Heart right ventricle (tissue), 16 donors: Measurements from ENCODE around the gene KRT78. TPM values are rescaled to one million over a fixed set of nuclear protein-coding genes. Genes with fewer than 3 reads are reported as not detected.
"Not testable (repeated sequence)": the region's sequence is repeated elsewhere in the genome, so short reads cannot be mapped to it uniquely, and the experiment has no call there.

Experiments
- ATAC-seq, 8 donors: fragments of 200-7000 bp; cut with Tn5 transposase; one replicate each; pipeline ENCODE4 v1.9.1; 2020; ENCODE audit warnings: mild to moderate bottlenecking in 8 of 8, moderate library complexity in 8 of 8, moderate number of reproducible peaks in 1 of 8
- DNase-seq, 2 donors: peaks; one replicate each; pipeline ENCODE4 v3.0.0-alpha.2; 2020
- H3K27ac ChIP-seq, 10 donors: fragments of 200-600 bp; sonication (generic) in 2 of 10; one replicate each; pipeline versions ENCODE4 v1.5.0 to v1.8.0; 2020 to 2022; ENCODE audit warnings: mild to moderate bottlenecking in 3 of 10
- H3K27me3 ChIP-seq, 7 donors: fragments of 200-600 bp; one replicate each; pipeline ENCODE4 v1.8.0; 2021 to 2022; ENCODE audit warnings: mild to moderate bottlenecking in 2 of 7
- H3K36me3 ChIP-seq, 9 donors: fragments of 200-600 bp; sonication (generic) in 1 of 9; one replicate each; pipeline versions ENCODE4 v1.5.0 to v1.8.0; 2020 to 2022; ENCODE audit warnings: mild to moderate bottlenecking in 2 of 9
- H3K4me1 ChIP-seq, 9 donors: fragments of 200-600 bp; sonication (generic) in 1 of 9; one replicate each; pipeline versions ENCODE4 v1.5.0 to v1.8.0; 2020 to 2022; ENCODE audit warnings: mild to moderate bottlenecking in 4 of 9
- H3K4me3 ChIP-seq, 10 donors: fragments of 200-600 bp; sonication (generic) in 2 of 10; one replicate each; pipeline versions ENCODE4 v1.5.0 to v1.8.0; 2020 to 2022; ENCODE audit warnings: mild to moderate bottlenecking in 7 of 10, moderate library complexity in 2 of 10
- H3K9me3 ChIP-seq, 11 donors: fragments of 200-600 bp in 10 of 11; sonication (generic) in 2 of 11; one replicate each; pipeline versions ENCODE4 v1.5.0 to v1.8.0; 2013 to 2022; ENCODE audit warnings: mild to moderate bottlenecking in 2 of 11, control low read depth in 1 of 11, moderate library complexity in 1 of 11
- CTCF ChIP-seq, 9 donors: fragments of 200-600 bp; sonication (generic) in 2 of 9; IDR thresholded peaks; one replicate each; pipeline versions ENCODE4 v1.5.0 to v1.8.0; 2021 to 2022; ENCODE audit warnings: antibody characterized with exemption in 9 of 9, mild to moderate bottlenecking in 5 of 9, moderate library complexity in 1 of 9
- WGBS, 2 donors: extraction: QIAGEN DNeasy Blood & Tissue Kit; methylation state at CpG; one replicate each; pipeline ENCODE4 v1.1.7; 2013; ENCODE audit warnings: inconsistent platforms in 1 of 2; 5-methylcytosine and 5-hydroxymethylcytosine counted together
- intact Hi-C, 10 donors: fragments of 100-400 bp; cut with DNase I; formaldehyde crosslinking; loops; one replicate each; pipeline versions ENCODE4 v1.11.1 to v1.14.2; 2022
- polyA plus RNA-seq, 2 donors: library from polyadenylated mRNA; stranded (reverse); fragments of 200-250 nt; gene quantifications; one replicate each; pipeline ENCODE4 v1.2.3, GENCODE V29; 2013
- total RNA-seq, 10 donors: library from RNA; stranded (reverse); fragmentation: NEBNext Ultra II Directional in 3 of 10; extraction: Animal tissue kit (Norgen Biotek cat#: 25700) in 3 of 10; gene quantifications; one replicate each; pipeline versions ENCODE4 v1.2.1 to v1.2.4, GENCODE V29; 2021 to 2023
- donor health status: Arrhythmogenic right ventricular cardiomyopathy.
- donor health status: ischemic (EF 13 %, LVEDD 7.1; RV severe dilation, severe dysfunction).
- donor health status: healthy with polysubstance abuse.
- donor health status: DM: no; HTN: yes; CAD: no.
- donor health status: DM: no; HTN: no; CAD: no.
- donor health status: ischemic (EF 25% LVEDD 6.9; RV normal size, moderate dysfunction).
- donor health status: ischemic (EF 25% LVEDD 5.7; RV mildly dilated, moderate dysfunction).
- donor health status: healthy.
- donor health status: DM: yes; HTN: yes; CAD: no.
- donor health status: Ischemic cardiomyopathy.
- donor health status: ischemic (EF 35%, LVEDD 5.7; RV mildly dilated, moderate dysfunction).
- donor health status: nonischemic (EF 11% LVEDD 7.7; RV severe dilation, severe dysfunction).
- donor health status: DM: yes; HTN: yes; CAD: no.
- donor health status: PGD.
- donor health status: ischemic (EF 29% LVEDD 5.4; RV normal size, mild dysfunction).
- donor health status: nonischemic (EF 23%, LVEDD 6.1; RV moderate dilation, normal function).

Gene KRT78
- total and polyA plus RNA-seq, 12 donors: 0.07 TPM; not detected in 11

GRCh38 chr12:52892207-52892852 is 43.5 kb upstream of the KRT78 start:
- Histone ChIP-seq H3K36me3 (no peaks in the 10 kb centered on the region), H3K27me3 (peaks cover 0 to 6% (median 0%) of the 10 kb centered on the region in 7 donors), H3K4me3 (no peak overlapping the region), H3K27ac (no peak overlapping the region), H3K4me1 (no peaks in the 10 kb centered on the region), H3K9me3 (no peaks in the 10 kb centered on the region)
- no peak for ATAC-seq
- WGBS, 2 donors: 86 to 91% methylated on average over 7 of the region's 7 CpGs
- no peak for DNase-seq
- TF ChIP-seq CTCF (IDR thresholded peaks at IDR 0.05): no peak
- intact Hi-C loops: no loop called here

- no peaks in the 10 kb centered on the region for H3K9me3 ChIP-seq
- DNase-seq (no peak), ATAC-seq (no peak)
- no peak overlapping the region for H3K27ac ChIP-seq
- H3K4me1 ChIP-seq: no peaks in the 10 kb centered on the region
- no peak for TF ChIP-seq CTCF (IDR thresholded peaks at IDR 0.05)
- intact Hi-C loops: no loop called here
- 67 to 73% methylated on average over 2 of the region's 2 CpGs for WGBS, 2 donors
- no peak overlapping the region for H3K4me3 ChIP-seq
- H3K36me3 ChIP-seq: no peaks in the 10 kb centered on the region
- H3K27me3 ChIP-seq: peaks cover 0 to 6% (median 0%) of the 10 kb centered on the region in 7 donors
Observed at GRCh38 chr12:52891044-52891443, 42.2 kb upstream of the KRT78 start.

GRCh38 chr12:52890417-52890816 is 41.6 kb upstream of the KRT78 start:
- no peak for DNase-seq
- no peak overlapping the region for H3K4me3 ChIP-seq
- H3K36me3 ChIP-seq: no peaks in the 10 kb centered on the region
- peaks cover 0 to 6% (median 0%) of the 10 kb centered on the region in 7 donors for H3K27me3 ChIP-seq
- no peaks in the 10 kb centered on the region for H3K4me1 ChIP-seq
- intact Hi-C loops: no loop called here
- no peak for TF ChIP-seq CTCF (IDR thresholded peaks at IDR 0.05)
- no peak for ATAC-seq
- no peak overlapping the region for H3K27ac ChIP-seq
- H3K9me3 ChIP-seq: no peaks in the 10 kb centered on the region
- 88 to 91% methylated on average over 3 of the region's 3 CpGs for WGBS, 2 donors

GRCh38 chr12:52884526-52885293 is 35.9 kb upstream of the KRT78 start:
- peaks cover 0 to 6% (median 5%) of the 10 kb centered on the region in 9 donors for H3K4me1 ChIP-seq
- WGBS, 2 donors: 31 to 32% methylated on average over 13 of the region's 13 CpGs
- H3K27me3 ChIP-seq: peaks cover 0 to 25% (median 17%) of the 10 kb centered on the region in 7 donors
- intact Hi-C loops: loop anchor here in 8 of 10 donors (1.0 to 5.0 kb wide), 6 partner anchors 43 to 507 kb away; no protein-coding TSS in a partner anchor
- peak; percentile 80 to 95 (median 91) for TF ChIP-seq CTCF (IDR thresholded peaks at IDR 0.05)
- H3K4me3 ChIP-seq: no peak overlapping the region
- H3K9me3 ChIP-seq: no peaks in the 10 kb centered on the region
- no peaks in the 10 kb centered on the region for H3K36me3 ChIP-seq
- DNase-seq (peak; percentile 73 to 82), ATAC-seq (peak; percentile 74 to 89 (median 82))
- H3K27ac ChIP-seq: no peak overlapping the region

GRCh38 chr12:52880499-52880898 is 31.7 kb upstream of the KRT78 start:
- ATAC-seq, H3K9me3 ChIP-seq, H3K27ac ChIP-seq, DNase-seq, H3K36me3 ChIP-seq, H3K4me3 ChIP-seq: not testable (repeated sequence)
- intact Hi-C loops: loop anchor here in 6 of 10 donors (1.0 to 5.0 kb wide), 5 partner anchors 297 to 724 kb away; no protein-coding TSS in a partner anchor
- Histone ChIP-seq H3K4me1 (peaks cover 0 to 15% (median 11%) of the 10 kb centered on the region in 9 donors), H3K27me3 (peaks cover 0 to 25% (median 17%) of the 10 kb centered on the region in 7 donors)
- 68 to 75% methylated on average over 8 of the region's 8 CpGs for WGBS, 2 donors
